Activated CD4-positive, alpha-beta T cell treated with anti-CD3 and anti-CD28 coated beads, Interleukin-2, amount 10 ng/mL, durations not matched to agents 24 days and 14 days (primary cell): Measurements from ENCODE around the gene KRT4. TPM values are rescaled to one million over a fixed set of nuclear protein-coding genes. Genes with fewer than 3 reads are reported as not detected.
"Not testable (repeated sequence)": the region's sequence is repeated elsewhere in the genome, so short reads cannot be mapped to it uniquely, and the experiment has no call there.

Experiments used
- DNase-seq: peaks from one replicate; pipeline ENCODE4 v3.0.0; 2022
- H3K27ac Mint-ChIP-seq: one replicate; pipeline ENCODE4 v1.8.0; 2022; ENCODE audit warnings: mild to moderate bottlenecking, mixed read lengths
- H3K27me3 Mint-ChIP-seq: one replicate; pipeline ENCODE4 v1.8.0; 2022; ENCODE audit warnings: mixed read lengths
- H3K36me3 Mint-ChIP-seq: one replicate; pipeline ENCODE4 v1.8.0; 2022; ENCODE audit warnings: low read depth, mild to moderate bottlenecking, mixed read lengths
- H3K4me1 Mint-ChIP-seq: one replicate; pipeline ENCODE4 v1.8.0; 2021; ENCODE audit warnings: mixed read lengths
- H3K4me3 Mint-ChIP-seq: one replicate; pipeline ENCODE4 v1.8.0; 2022; ENCODE audit warnings: mild to moderate bottlenecking, moderate library complexity, mixed read lengths
- H3K9me3 Mint-ChIP-seq: one replicate; pipeline ENCODE4 v1.8.0; 2021; ENCODE audit warnings: mixed read lengths
- intact Hi-C: fragments of 100-400 bp; cut with micrococcal nuclease; formaldehyde crosslinking; loops from one replicate; pipeline ENCODE4 v1.15.1; 2023
- total RNA-seq: library from RNA; stranded (reverse); gene quantifications from 2 replicates; pipeline ENCODE4 v1.2.3, GENCODE V29; 2022

Gene KRT4
- total RNA-seq, 1 donor from 2014 or later: not detected

GRCh38 chr12:52800259-52800917 is 13.5 kb downstream of the KRT4 start:
- no peak overlapping the region for H3K27ac Mint-ChIP-seq
- H3K27me3 Mint-ChIP-seq: no peaks in the 10 kb centered on the region

GRCh38 chr12:52799505-52800211 is 14.3 kb downstream of the KRT4 start:
- no peak overlapping the region for H3K4me3 Mint-ChIP-seq

More at GRCh38 chr12:52800259-52800917, 13.5 kb downstream of the KRT4 start:
- Mint-ChIP-seq H3K36me3 (no peaks in the 10 kb centered on the region), H3K4me1 (no peaks in the 10 kb centered on the region), H3K9me3 (no peaks in the 10 kb centered on the region), H3K4me3 (no peak overlapping the region)
- intact Hi-C loops: no loop called here
- no peak for DNase-seq

GRCh38 chr12:52798671-52799504 is 15.0 kb downstream of the KRT4 start:
- no peak overlapping the region for H3K27ac Mint-ChIP-seq
- no peak overlapping the region for H3K4me3 Mint-ChIP-seq
- intact Hi-C loops: no loop called here
- H3K4me1 Mint-ChIP-seq: peaks cover 8% of the 10 kb centered on the region
- no peaks in the 10 kb centered on the region for H3K9me3 Mint-ChIP-seq
- H3K36me3 Mint-ChIP-seq: no peaks in the 10 kb centered on the region
- H3K27me3 Mint-ChIP-seq: no peaks in the 10 kb centered on the region
- DNase-seq: no peak

More at GRCh38 chr12:52799505-52800211, 14.3 kb downstream of the KRT4 start:
- no peak for DNase-seq
- intact Hi-C loops: no loop called here
- H3K4me1 Mint-ChIP-seq: peaks cover under 1% of the 10 kb centered on the region
- H3K27ac Mint-ChIP-seq: no peak overlapping the region
- H3K27me3 Mint-ChIP-seq: no peaks in the 10 kb centered on the region
- H3K36me3 Mint-ChIP-seq: no peaks in the 10 kb centered on the region
- no peaks in the 10 kb centered on the region for H3K9me3 Mint-ChIP-seq

GRCh38 chr12:52798003-52798670 is 15.8 kb downstream of the KRT4 start:
- intact Hi-C loops: no loop called here
- no peaks in the 10 kb centered on the region for H3K9me3 Mint-ChIP-seq
- no peaks in the 10 kb centered on the region for H3K27me3 Mint-ChIP-seq
- H3K4me3 Mint-ChIP-seq: no peak overlapping the region
- peaks cover 8% of the 10 kb centered on the region for H3K4me1 Mint-ChIP-seq
- no peaks in the 10 kb centered on the region for H3K36me3 Mint-ChIP-seq
- DNase-seq: no peak
- H3K27ac Mint-ChIP-seq: no peak overlapping the region

GRCh38 chr12:52797529-52797894 is 16.4 kb downstream of the KRT4 start:
- no peak overlapping the region for H3K27ac Mint-ChIP-seq
- H3K36me3 Mint-ChIP-seq: no peaks in the 10 kb centered on the region
- peaks cover 8% of the 10 kb centered on the region for H3K4me1 Mint-ChIP-seq
- no peaks in the 10 kb centered on the region for H3K9me3 Mint-ChIP-seq
- no peak for DNase-seq
- H3K27me3 Mint-ChIP-seq: no peaks in the 10 kb centered on the region
- no peak overlapping the region for H3K4me3 Mint-ChIP-seq
- intact Hi-C loops: no loop called here

GRCh38 chr12:52796839-52797528 is 16.9 kb downstream of the KRT4 start:
- no peak for DNase-seq
- H3K27me3 Mint-ChIP-seq: no peaks in the 10 kb centered on the region
- intact Hi-C loops: no loop called here
- peaks cover 8% of the 10 kb centered on the region for H3K4me1 Mint-ChIP-seq
- no peaks in the 10 kb centered on the region for H3K36me3 Mint-ChIP-seq
- H3K9me3 Mint-ChIP-seq: no peaks in the 10 kb centered on the region
- no peak overlapping the region for H3K4me3 Mint-ChIP-seq
- no peak overlapping the region for H3K27ac Mint-ChIP-seq

GRCh38 chr12:52796429-52796794 is 17.5 kb downstream of the KRT4 start:
- Mint-ChIP-seq H3K4me3 (no peak overlapping the region), H3K9me3 (no peaks in the 10 kb centered on the region), H3K4me1 (peaks cover 10% of the 10 kb centered on the region), H3K36me3 (no peaks in the 10 kb centered on the region), H3K27me3 (peaks cover 2% of the 10 kb centered on the region), H3K27ac (no peak overlapping the region)
- intact Hi-C loops: no loop called here
- no peak for DNase-seq

- Mint-ChIP-seq H3K27ac (no peak within 1 kb of the TSS), H3K4me1 (peaks cover 10% of the 10 kb centered on the region), H3K4me3 (no peak within 1 kb of the TSS), H3K36me3 (no peaks in the 10 kb centered on the region), H3K9me3 (no peaks in the 10 kb centered on the region), H3K27me3 (peaks cover 2% of the 10 kb centered on the region)
- intact Hi-C loops: no loop called here
- DNase-seq: no peak
Observed at GRCh38 chr12:52795694-52796428, 18.1 kb downstream of the KRT4 start, which contains the start of gene KRT3. TSS of gene KRT3 (minus strand) at chr12:52796117. CDS start at chr12:52796042, 75 bp downstream.

GRCh38 chr12:52795332-52795674 is 18.6 kb downstream of the KRT4 start:
- DNase-seq, H3K9me3 Mint-ChIP-seq, H3K27ac Mint-ChIP-seq, H3K27me3 Mint-ChIP-seq, H3K4me1 Mint-ChIP-seq, H3K4me3 Mint-ChIP-seq, intact Hi-C loops, H3K36me3 Mint-ChIP-seq: not testable (repeated sequence)

GRCh38 chr12:52794479-52795331 is 19.2 kb downstream of the KRT4 start:
- Mint-ChIP-seq H3K36me3 (no peaks in the 10 kb centered on the region), H3K4me3 (no peak overlapping the region), H3K4me1 (peaks cover 10% of the 10 kb centered on the region), H3K9me3 (no peaks in the 10 kb centered on the region), H3K27ac (no peak overlapping the region), H3K27me3 (peaks cover 13% of the 10 kb centered on the region)
- intact Hi-C loops: no loop called here
- no peak for DNase-seq

GRCh38 chr12:52792185-52793029 is 21.5 kb downstream of the KRT4 start:
- DNase-seq: no peak

More at GRCh38 chr12:52792185-52793029, 21.5 kb downstream of the KRT4 start:
- no peak overlapping the region for H3K27ac Mint-ChIP-seq
- no peaks in the 10 kb centered on the region for H3K9me3 Mint-ChIP-seq
- H3K36me3 Mint-ChIP-seq: no peaks in the 10 kb centered on the region
- H3K4me3 Mint-ChIP-seq: no peak overlapping the region
- H3K27me3 Mint-ChIP-seq: peaks cover 34% of the 10 kb centered on the region
- intact Hi-C loops: no loop called here
- H3K4me1 Mint-ChIP-seq: peaks cover 10% of the 10 kb centered on the region
